HL-60 (cell line): ENCODE measurements around the gene NUP62. TPM values are rescaled to one million over a fixed set of nuclear protein-coding genes. Genes with fewer than 3 reads are reported as not detected.

ENCODE experiments used
- DNase-seq, 2 experiments: peaks; one replicate each; pipeline ENCODE4 v3.0.0-alpha.2; 2010 to 2020; ENCODE audit warnings: low read depth in 1 of 2, low spot score in 1 of 2
- H3K27ac ChIP-seq: fragments of 250-450 bp; sonication (Bioruptor Pico); replicated peaks from 2 replicates; pipeline ENCODE4 v1.5.1; 2020; ENCODE audit warnings: mild to moderate bottlenecking, moderate library complexity
- H3K27me3 ChIP-seq: fragments of 250-450 bp; sonication (Bioruptor Pico); 2 replicates; pipeline ENCODE4 v1.5.1; 2021; ENCODE audit warnings: mild to moderate bottlenecking, moderate library complexity; ENCODE audit not compliant: insufficient read depth, poor library complexity, severe bottlenecking
- H3K4me3 ChIP-seq: replicated peaks from 2 replicates; pipeline ENCODE4 v1.5.1; 2011; ENCODE audit warnings: mild to moderate bottlenecking, control low read depth, low read length; ENCODE audit not compliant: insufficient read depth
- GABPA ChIP-seq: IDR thresholded peaks from 2 replicates; pipeline ENCODE4 v1.6.1; 2012; ENCODE audit warnings: low read depth
- REST ChIP-seq: IDR thresholded peaks from 2 replicates; pipeline ENCODE4 v1.6.1; 2012; ENCODE audit warnings: low read depth; ENCODE audit not compliant: insufficient replicate concordance
- microRNA-seq: library from miRNA; unstranded; fragments of <30 nt; microRNA quantifications from one replicate; pipeline ENCODE4, GENCODE V29; 2018

NUP62 gene

GRCh38 chr19:49857061-49857837 lies 72.1 kb downstream of the NUP62 start:
- DNase-seq = no peak
- H3K27me3 ChIP-seq = no peaks in the 10 kb centered on the region
- H3K27ac ChIP-seq = no peak overlapping the region
- H3K4me3 ChIP-seq = no peak overlapping the region
- TF ChIP-seq GABPA = no peak
- no peak for TF ChIP-seq REST

Small RNAs within 50 kb of the gene (microRNA-seq; reads per million reads assigned to microRNA genes)
- not detected for gene MIR4750
